Hematopoietic multipotent progenitor cell treated with erythropoietin and hydrocortisone succinate and interleukin-3 and kit ligand, for 17 days (in vitro differentiated cells): ENCODE data around the gene SYN1.

Experiments used
- DNase-seq: peaks from one replicate; pipeline ENCODE4 v3.0.0-alpha.2; 2015; ENCODE audit warnings: low spot score

The SYN1 gene

DNA sequence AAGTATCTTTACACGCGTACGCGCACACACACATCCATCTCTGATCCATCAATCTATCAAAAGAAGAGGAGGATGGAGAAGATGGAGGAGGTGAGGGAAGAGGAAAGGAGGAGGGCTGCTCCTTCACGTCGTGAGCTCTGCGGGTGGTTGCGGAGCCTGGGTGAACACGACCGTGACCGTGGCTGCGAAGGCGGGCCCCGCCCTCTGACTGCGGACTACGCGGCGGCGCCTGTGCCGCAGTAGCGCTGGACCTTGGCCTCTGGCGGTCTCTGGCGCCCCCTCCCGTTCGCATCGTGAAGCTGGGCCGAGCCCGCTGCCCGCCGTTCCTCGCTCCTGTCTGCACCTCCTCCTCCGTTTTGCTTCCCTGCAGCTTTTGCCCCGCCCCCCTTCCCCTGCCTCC, 96.4 kb downstream of the SYN1 start:
- DNase-seq, result peak; percentile 79
